IMR-90 (cell line): ENCODE measurements around the gene VPS50. TPM values are rescaled to one million over a fixed set of nuclear protein-coding genes. Genes with fewer than 3 reads are reported as not detected.

ENCODE experiments used
- ATAC-seq: fragments of 200-7000 bp; cut with Tn5 transposase; 2 replicates; pipeline ENCODE4 v1.9.1; 2020; ENCODE audit warnings: low read depth, mild to moderate bottlenecking, moderate library complexity
- BruUV-seq: library from RNA; stranded (reverse); fragments of 400-500 nt; replicated peaks from 2 replicates; lab custom pipeline; 2021; lab: Mats Ljungman, UMichigan
- CTCF ChIA-PET: fragments of 300-600 bp; formaldehyde crosslinking; extraction: SDS; loops from one replicate; lab custom pipeline; 2021; ENCODE audit warnings: antibody characterized with exemption; lab: Yijun Ruan, JAX
- POLR2A ChIA-PET: fragments of 300-600 bp; sonication (Branson Sonifier 250); formaldehyde crosslinking; loops from one replicate; lab custom pipeline; 2022; ENCODE audit warnings: antibody characterized with exemption; ENCODE audit not compliant: unreplicated experiment; lab: Charles Lee
- DNase-seq: peaks from one replicate; pipeline ENCODE4 v3.0.0; 2013
- H2AFZ ChIP-seq: replicated peaks from 2 replicates; pipeline ENCODE3; 2013; ENCODE audit warnings: low read length, mild to moderate bottlenecking; ENCODE audit not compliant: poor library complexity
- H2AK5ac ChIP-seq: 2 replicates; pipeline ENCODE4 v1.6.1; 2013; ENCODE audit warnings: low read depth, low read length, inconsistent platforms
- H2AK9ac ChIP-seq: replicated peaks from 2 replicates; pipeline ENCODE3; 2013; ENCODE audit warnings: mild to moderate bottlenecking, low read depth, low read length, moderate library complexity; ENCODE audit not compliant: poor library complexity
- H2BK120ac ChIP-seq: 2 replicates; pipeline ENCODE4 v1.6.1; 2013; ENCODE audit warnings: low read depth, low read length, inconsistent platforms
- H2BK15ac ChIP-seq: 3 replicates; pipeline ENCODE4 v1.6.1; 2013; ENCODE audit warnings: low read depth, low read length, inconsistent platforms
- H2BK20ac ChIP-seq: 2 replicates; pipeline ENCODE4 v1.6.1; 2013; ENCODE audit warnings: low read depth, mild to moderate bottlenecking, inconsistent platforms, low read length, moderate library complexity
- H2BK5ac ChIP-seq: 2 replicates; pipeline ENCODE4 v1.6.1; 2013; ENCODE audit warnings: mild to moderate bottlenecking, low read depth, low read length, inconsistent platforms; ENCODE audit not compliant: poor library complexity, severe bottlenecking
- H3K14ac ChIP-seq: replicated peaks from 2 replicates; pipeline ENCODE4 v1.6.1; 2013; ENCODE audit warnings: low read depth, low read length, inconsistent platforms
- H3K18ac ChIP-seq: 2 replicates; pipeline ENCODE4 v1.6.1; 2013; ENCODE audit warnings: low read depth, low read length, control low read depth
- H3K23ac ChIP-seq: 2 replicates; pipeline ENCODE4 v1.6.1; 2013; ENCODE audit warnings: low read depth, low read length, inconsistent platforms
- H3K27ac ChIP-seq: 2 replicates; pipeline ENCODE4 v1.5.1; 2013; ENCODE audit warnings: mild to moderate bottlenecking, control low read depth, low read length; ENCODE audit not compliant: insufficient read depth
- H3K27me3 ChIP-seq: 2 replicates; pipeline ENCODE4 v1.6.1; 2013; ENCODE audit warnings: low read length; ENCODE audit not compliant: control insufficient read depth, insufficient read depth
- H3K36me3 ChIP-seq: 2 replicates; pipeline ENCODE4 v1.6.1; 2013; ENCODE audit warnings: low read length, mixed read lengths; ENCODE audit not compliant: control insufficient read depth, insufficient read depth
- H3K4ac ChIP-seq: 2 replicates; pipeline ENCODE4 v1.6.1; 2013; ENCODE audit warnings: low read depth, low read length, inconsistent platforms
- H3K4me1 ChIP-seq: 2 replicates; pipeline ENCODE4 v1.6.1; 2013; ENCODE audit warnings: low read length, mixed read lengths; ENCODE audit not compliant: control insufficient read depth, insufficient read depth
- H3K4me2 ChIP-seq: 2 replicates; pipeline ENCODE4 v1.6.1; 2013; ENCODE audit warnings: low read depth, mild to moderate bottlenecking, control low read depth, low read length, moderate library complexity
- H3K4me3 ChIP-seq: 2 replicates; pipeline ENCODE4 v1.5.1; 2013; ENCODE audit warnings: low read depth, mild to moderate bottlenecking, control low read depth, low read length, moderate library complexity; ENCODE audit not compliant: insufficient read depth
- H3K56ac ChIP-seq: 2 replicates; pipeline ENCODE4 v1.6.1; 2013; ENCODE audit warnings: low read length, inconsistent platforms; ENCODE audit not compliant: insufficient read depth; ENCODE audit errors: extremely low read depth
- H3K79me1 ChIP-seq, 2 experiments: 2 replicates each; pipeline ENCODE4 v1.6.1; 2013; ENCODE audit warnings: low read length in 2 of 2, inconsistent platforms in 1 of 2, low read depth in 1 of 2
- H3K9ac ChIP-seq: 2 replicates; pipeline ENCODE4 v1.6.1; 2013; ENCODE audit warnings: low read depth, low read length, control low read depth
- H3K9me1 ChIP-seq: 2 replicates; pipeline ENCODE4 v1.6.1; 2013; ENCODE audit warnings: low read length, inconsistent platforms; ENCODE audit not compliant: insufficient read depth
- H3K9me3 ChIP-seq: 2 replicates; pipeline ENCODE4 v1.6.1; 2013; ENCODE audit warnings: low read length; ENCODE audit not compliant: control insufficient read depth, insufficient read depth
- H4K20me1 ChIP-seq: 2 replicates; pipeline ENCODE4 v1.6.1; 2013; ENCODE audit warnings: low read length, inconsistent platforms; ENCODE audit not compliant: insufficient read depth
- H4K5ac ChIP-seq: 2 replicates; pipeline ENCODE4 v1.6.1; 2013; ENCODE audit warnings: mild to moderate bottlenecking, low read depth, low read length, control low read depth
- H4K8ac ChIP-seq, 2 experiments: 2 replicates each; pipeline ENCODE4 v1.6.1; 2013; ENCODE audit warnings: low read depth in 2 of 2, low read length in 2 of 2, control low read depth in 1 of 2, inconsistent platforms in 1 of 2
- H4K91ac ChIP-seq: 2 replicates; pipeline ENCODE4 v1.6.1; 2013; ENCODE audit warnings: low read depth, low read length, inconsistent platforms; ENCODE audit not compliant: insufficient read depth
- BHLHE40 ChIP-seq: fragments of 150-350 bp; IDR thresholded peaks from 2 replicates; pipeline ENCODE4 v1.6.1; 2016; ENCODE audit warnings: mild to moderate bottlenecking, low read depth, low read length
- CEBPB ChIP-seq: IDR thresholded peaks from 2 replicates; pipeline ENCODE4 v1.6.1; 2012; ENCODE audit warnings: low read depth, low read length, improper control_type of control experiment
- FOS ChIP-seq: fragments of 150-350 bp; IDR thresholded peaks from 2 replicates; pipeline ENCODE4 v1.6.1; 2016; ENCODE audit warnings: low read depth, low read length
- MAFK ChIP-seq: IDR thresholded peaks from 2 replicates; pipeline ENCODE4 v1.6.1; 2012; ENCODE audit warnings: low read depth, low read length, improper control_type of control experiment
- MXI1 ChIP-seq: IDR thresholded peaks from 2 replicates; pipeline ENCODE4 v1.6.1; 2012; ENCODE audit warnings: low read depth, mild to moderate bottlenecking, low read length, moderate library complexity, borderline replicate concordance
- NFE2L2 ChIP-seq: fragments of 150-350 bp; IDR thresholded peaks from 2 replicates; pipeline ENCODE4 v1.6.1; 2016; ENCODE audit warnings: low read depth, mild to moderate bottlenecking, low read length
- RCOR1 ChIP-seq: IDR thresholded peaks from 2 replicates; pipeline ENCODE4 v1.6.1; 2012; ENCODE audit warnings: mild to moderate bottlenecking, low read length, improper control_type of control experiment; ENCODE audit not compliant: insufficient replicate concordance
- WGBS, 2 experiments: methylation state at CpG; one replicate each; pipeline versions ENCODE4 v1.1.5 to v1.1.7; 2013; ENCODE audit warnings: missing lambda C conversion rate in 2 of 2; ENCODE audit not compliant: insufficient read length in 1 of 2; ENCODE audit errors: extremely low coverage in 2 of 2; 5-methylcytosine and 5-hydroxymethylcytosine counted together
- dilution Hi-C: fragments of 300-500 bp; cut with HindIII; formaldehyde crosslinking; loops from one replicate; pipeline ENCODE4 v1.14.3; 2018; ENCODE audit warnings: low sequenced_read_pairs; ENCODE audit not compliant: unreplicated experiment
- in situ Hi-C: fragments of 300-500 bp; cut with MboI; formaldehyde crosslinking; loops from 3 replicates; pipeline ENCODE4 v1.14.3; 2019; ENCODE audit warnings: low sequenced_read_pairs, inconsistent platforms, mixed read lengths
- intact Hi-C: fragments of 100-400 bp; cut with micrococcal nuclease; formaldehyde crosslinking; loops from 2 replicates; pipeline ENCODE4 v1.10.0; 2022
- polyA plus RNA-seq, 3 experiments: library from polyadenylated mRNA; depleted of rRNA; stranded (reverse); fragments of >200 nt; gene quantifications; 2 replicates each; pipeline ENCODE4 v1.2.3, GENCODE V29; 2012; ENCODE audit warnings: low replicate concordance in 1 of 3
- total RNA-seq: library from RNA; depleted of rRNA; stranded (reverse); fragments of >200 nt; gene quantifications from 2 replicates; pipeline ENCODE4 v1.2.3, GENCODE V29; 2012
- TF ChIP-seq, protein P1 (sequence below): conservative IDR thresholded peaks from 2 replicates; pipeline ENCODE4 v1.5.1; 2012; ENCODE audit warnings: mild to moderate bottlenecking, low read depth, low read length, improper control_type of control experiment

Gene VPS50
- total and polyA plus RNA-seq, 2 of the 4 experiments (the other 2 are of a cell fraction): 7.1 to 22.0 TPM

DNA sequence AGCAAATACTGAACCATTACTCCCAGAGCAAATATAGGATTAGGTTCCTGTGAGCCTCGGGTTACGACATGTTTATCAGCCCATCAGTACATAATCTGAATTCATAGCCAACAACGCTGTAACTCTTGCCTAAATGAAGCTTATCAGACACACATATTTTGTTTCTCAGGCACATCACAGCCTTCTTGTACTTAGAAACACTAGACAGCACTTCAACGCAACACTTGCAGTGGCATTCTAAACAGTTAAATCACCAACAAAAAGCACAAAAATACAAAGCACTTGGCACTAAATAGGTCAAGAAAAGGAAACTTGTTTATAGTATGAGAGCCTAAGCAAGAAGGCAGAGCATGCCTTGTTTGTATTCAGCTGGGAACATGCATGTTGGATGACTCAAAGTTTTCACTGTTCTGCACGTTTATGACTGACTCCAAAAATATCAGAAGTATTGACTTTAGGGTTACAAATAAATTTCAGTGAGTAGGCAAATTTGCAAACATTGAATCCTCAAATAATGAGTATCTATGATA, 75.0 kb downstream of the VPS50 start:
- H2BK120ac ChIP-seq: peak overlapping the region; percentile 21; the same call in 1 of the 2 replicates
- no peak overlapping the region for H3K23ac ChIP-seq
- ChIA-PET CTCF (interaction anchor here (1.3 kb wide), 1 partner anchor 67 kb away, joined by 6 read pairs; no protein-coding TSS in a partner anchor), POLR2A (no interaction called here)
- H3K27ac ChIP-seq: no peak overlapping the region
- TF ChIP-seq BHLHE40 (peak; percentile 99), NFE2L2 (peak; percentile 79), MXI1 (peak; percentile 56; the same call in 1 of the 2 replicates), RCOR1 (no peak), FOS (peak; percentile 69), MAFK (peak; percentile 83), CEBPB (peak; percentile 21; the same call in 1 of the 2 replicates)
- TF ChIP-seq, protein P1, sequence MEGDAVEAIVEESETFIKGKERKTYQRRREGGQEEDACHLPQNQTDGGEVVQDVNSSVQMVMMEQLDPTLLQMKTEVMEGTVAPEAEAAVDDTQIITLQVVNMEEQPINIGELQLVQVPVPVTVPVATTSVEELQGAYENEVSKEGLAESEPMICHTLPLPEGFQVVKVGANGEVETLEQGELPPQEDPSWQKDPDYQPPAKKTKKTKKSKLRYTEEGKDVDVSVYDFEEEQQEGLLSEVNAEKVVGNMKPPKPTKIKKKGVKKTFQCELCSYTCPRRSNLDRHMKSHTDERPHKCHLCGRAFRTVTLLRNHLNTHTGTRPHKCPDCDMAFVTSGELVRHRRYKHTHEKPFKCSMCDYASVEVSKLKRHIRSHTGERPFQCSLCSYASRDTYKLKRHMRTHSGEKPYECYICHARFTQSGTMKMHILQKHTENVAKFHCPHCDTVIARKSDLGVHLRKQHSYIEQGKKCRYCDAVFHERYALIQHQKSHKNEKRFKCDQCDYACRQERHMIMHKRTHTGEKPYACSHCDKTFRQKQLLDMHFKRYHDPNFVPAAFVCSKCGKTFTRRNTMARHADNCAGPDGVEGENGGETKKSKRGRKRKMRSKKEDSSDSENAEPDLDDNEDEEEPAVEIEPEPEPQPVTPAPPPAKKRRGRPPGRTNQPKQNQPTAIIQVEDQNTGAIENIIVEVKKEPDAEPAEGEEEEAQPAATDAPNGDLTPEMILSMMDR: no peak
- no TSS peak for BruUV-seq
- no peaks in the 10 kb centered on the region for H3K9me3 ChIP-seq
- H3K4me3 ChIP-seq: no peak overlapping the region
- DNase-seq (peak; percentile 86), ATAC-seq (peak; percentile 94)
- H2AFZ ChIP-seq: no peak overlapping the region
- no peak overlapping the region for H4K91ac ChIP-seq
- H2BK15ac ChIP-seq: no peak overlapping the region
- peak overlapping the region; percentile 47; the same call in 1 of the 2 replicates for H3K4me2 ChIP-seq
- H3K4ac ChIP-seq: no peak overlapping the region; the same call in 1 of the 2 replicates
- H3K4me1 ChIP-seq: peaks cover 4% of the 10 kb centered on the region
- H3K27me3 ChIP-seq: no peaks in the 10 kb centered on the region
- no peaks in the 10 kb centered on the region for H4K20me1 ChIP-seq
- peak overlapping the region; percentile 1; the same call in 1 of the 2 replicates for H3K18ac ChIP-seq
- no peaks in the 10 kb centered on the region for H3K9me1 ChIP-seq
- H3K56ac ChIP-seq: no peak overlapping the region; the same call in 1 of the 2 replicates
- peak overlapping the region in 1 of 2 experiments; percentile 14; a peak in 1 of 4 replicates for H4K8ac ChIP-seq
- H3K79me1 ChIP-seq: no peaks in the 10 kb centered on the region
- H3K14ac ChIP-seq: no peak overlapping the region
- dilution Hi-C loops (no loop called here), in situ Hi-C loops (no loop called here), intact Hi-C loops (loop anchor here (2.0 kb wide), 1 partner anchor 54 kb away; no protein-coding TSS in a partner anchor)
- no peaks in the 10 kb centered on the region for H3K36me3 ChIP-seq
- H2BK20ac ChIP-seq: peak overlapping the region; percentile 1; the same call in 1 of the 2 replicates
- no peak overlapping the region for H2AK9ac ChIP-seq
- H3K9ac ChIP-seq: no peak overlapping the region
- H2AK5ac ChIP-seq: 0 out of 2 replicates have a peak overlapping the region, but pooled peaks have one; percentile 2
- peak overlapping the region; percentile 73 for H2BK5ac ChIP-seq
- 22% methylated on average over 3 of the region's 5 CpGs; no CpG with 5 or more reads in 1 of the 2 experiments for WGBS, 2 experiments
- H4K5ac ChIP-seq: no peak overlapping the region; the same call in 1 of the 2 replicates
